Panc1 (cell line): Measurements from ENCODE around the gene DNAJC13. TPM values are rescaled to one million over a fixed set of nuclear protein-coding genes. Genes with fewer than 3 reads are reported as not detected.

Source experiments
- ATAC-seq: fragments of 200-7000 bp; cut with Tn5 transposase; 2 replicates; pipeline ENCODE4 v1.9.1; 2020; ENCODE audit warnings: mild to moderate bottlenecking, moderate library complexity
- BruUV-seq: library from RNA; stranded (reverse); fragments of 400-500 nt; replicated peaks from 2 replicates; lab custom pipeline; 2021; lab: Mats Ljungman, UMichigan
- CTCF ChIA-PET: fragments of 300-600 bp; sonication (Branson Sonifier 250); formaldehyde crosslinking; loops from one replicate; lab custom pipeline; 2022; ENCODE audit warnings: antibody characterized with exemption; lab: Charles Lee
- POLR2A ChIA-PET: fragments of 300-600 bp; sonication (Branson Sonifier 250); formaldehyde crosslinking; loops from one replicate; lab custom pipeline; 2022; ENCODE audit warnings: antibody characterized with exemption; lab: Charles Lee
- DNase-seq: peaks from one replicate; pipeline ENCODE4 v3.0.0-alpha.2; 2010; ENCODE audit warnings: low read depth, low spot score
- H3K27ac ChIP-seq: 2 replicates; pipeline ENCODE4 v1.5.1; 2011; ENCODE audit warnings: mild to moderate bottlenecking, low read length, inconsistent platforms
- H3K27me3 ChIP-seq: fragments of 200-500 bp; sonication (Bioruptor generic); 2 replicates; pipeline ENCODE4 v1.6.0; 2014; ENCODE audit warnings: low read length, inconsistent platforms; ENCODE audit not compliant: control insufficient read depth, insufficient read depth
- H3K36me3 ChIP-seq: fragments of 200-500 bp; sonication (Bioruptor generic); 2 replicates; pipeline ENCODE4 v1.5.1; 2014; ENCODE audit warnings: inconsistent platforms, mild to moderate bottlenecking, low read length, moderate library complexity; ENCODE audit not compliant: control insufficient read depth, insufficient read depth
- H3K4me1 ChIP-seq: 2 replicates; pipeline ENCODE4 v1.5.1; 2011; ENCODE audit warnings: inconsistent platforms, mild to moderate bottlenecking, low read length, moderate library complexity; ENCODE audit not compliant: control insufficient read depth, insufficient read depth
- H3K4me3 ChIP-seq, 2 experiments: 2 replicates each; pipeline ENCODE4 v1.5.1; 2011 to 2012; ENCODE audit warnings: low read depth in 2 of 2, low read length in 2 of 2, mild to moderate bottlenecking in 2 of 2, inconsistent platforms in 1 of 2, moderate library complexity in 1 of 2
- H3K9me3 ChIP-seq: fragments of 200-500 bp; sonication (Bioruptor generic); 2 replicates; pipeline ENCODE4 v1.5.1; 2014; ENCODE audit warnings: low read depth, mild to moderate bottlenecking, inconsistent platforms, low read length, moderate library complexity; ENCODE audit not compliant: control insufficient read depth, insufficient read depth
- CTCF ChIP-seq: fragments of 450-650 bp; IDR thresholded peaks from 2 replicates; pipeline ENCODE4 v1.5.1; 2017; ENCODE audit warnings: mild to moderate bottlenecking
- POLR2AphosphoS5 ChIP-seq: IDR thresholded peaks from 2 replicates; pipeline ENCODE4 v1.6.1; 2012; ENCODE audit warnings: mild to moderate bottlenecking, low read depth, low read length, moderate library complexity
- REST ChIP-seq, 2 experiments: IDR thresholded peaks; 2 replicates each; pipeline ENCODE4 v1.6.1; 2011 to 2012; ENCODE audit warnings: low read depth in 2 of 2, control low read depth in 1 of 2, low read length in 1 of 2, mild to moderate bottlenecking in 1 of 2, moderate library complexity in 1 of 2; ENCODE audit not compliant: insufficient read depth in 1 of 2
- SIN3A ChIP-seq: IDR thresholded peaks from 2 replicates; pipeline ENCODE4 v1.6.1; 2012; ENCODE audit warnings: low read depth, mild to moderate bottlenecking, low read length, moderate library complexity, borderline replicate concordance; ENCODE audit not compliant: insufficient read depth
- TCF7L2 ChIP-seq: IDR thresholded peaks from 2 replicates; pipeline ENCODE4 v1.6.1; 2011; ENCODE audit warnings: mild to moderate bottlenecking, low read depth, low read length, inconsistent platforms
- in situ Hi-C: cut with HindIII; loops from 2 replicates; pipeline ENCODE4 v1.10.0; 2016; ENCODE audit warnings: low sequenced_read_pairs, low pct_unique_long_range_greater_than_20kb
- intact Hi-C: fragments of 100-400 bp; cut with micrococcal nuclease; formaldehyde crosslinking; loops from one replicate; pipeline ENCODE4 v1.10.0; 2022; ENCODE audit not compliant: unreplicated experiment
- total RNA-seq: library from RNA; stranded (reverse); gene quantifications from one replicate; pipeline ENCODE4 v1.2.1, GENCODE V29; 2021; ENCODE audit not compliant: unreplicated experiment

DNAJC13 gene
- total RNA-seq, 1 experiment from 2014 or later = 54.2 TPM

- H3K27ac ChIP-seq = no peak overlapping the region
- DNase-seq = peak; percentile 42
- ChIA-PET CTCF (interaction anchor here (0.5 kb wide), 1 partner anchor 81 kb away, joined by 5 read pairs; no protein-coding TSS in a partner anchor), POLR2A (no interaction called here)
- in situ Hi-C loops (no loop called here), intact Hi-C loops (no loop called here)
- 0 out of 2 replicates have a peak, but pooled peaks cover 3% of the 10 kb centered on the region for H3K36me3 ChIP-seq
- no peaks in the 10 kb centered on the region for H3K27me3 ChIP-seq
- ATAC-seq = peak; percentile 58; the same call in 1 of the 2 replicates
- peaks cover 9% of the 10 kb centered on the region; the same call in 1 of the 2 replicates for H3K4me1 ChIP-seq
- BruUV-seq = no TSS peak
- H3K9me3 ChIP-seq = no peaks in the 10 kb centered on the region
- no peak for TF ChIP-seq CTCF
- TF ChIP-seq REST (IDR thresholded peaks at IDR 0.05; ENCODE audit: insufficient read depth in 1 of 2, low read depth in 2 of 2, low read length in 1 of 2) = no peak
- TF ChIP-seq POLR2AphosphoS5 = no peak
- TF ChIP-seq TCF7L2 = no peak
- no peak for TF ChIP-seq SIN3A
- no peak overlapping the region for H3K4me3 ChIP-seq
Observed at GRCh38 chr3:132432639-132433038, 15.3 kb downstream of the DNAJC13 start.

DNA sequence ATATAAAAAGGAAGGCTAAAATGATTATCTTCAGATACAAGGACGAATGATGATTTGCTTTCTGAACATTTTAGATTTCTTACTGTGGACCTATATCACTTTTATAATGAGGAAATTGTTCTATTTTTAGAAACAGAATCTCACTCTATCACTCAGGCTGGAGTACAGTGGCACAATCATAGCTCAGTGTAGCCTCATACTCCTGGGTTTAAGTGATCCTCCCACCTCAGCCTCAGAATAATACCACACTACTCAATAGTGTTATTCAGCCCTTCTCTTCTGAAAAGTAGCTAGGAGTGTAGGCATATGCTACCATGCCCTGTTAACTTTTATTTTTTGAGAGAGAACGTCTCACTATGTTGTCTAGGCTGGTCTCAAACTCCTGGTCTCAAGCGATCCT lies 15.8 kb downstream of the DNAJC13 start:
- ChIA-PET POLR2A (no interaction called here), CTCF (interaction anchor here (0.5 kb wide), 1 partner anchor 81 kb away, joined by 5 read pairs; no protein-coding TSS in a partner anchor)
- no peaks in the 10 kb centered on the region for H3K27me3 ChIP-seq
- intact Hi-C loops = no loop called here
- no TSS peak for BruUV-seq
- H3K4me3 ChIP-seq = no peak overlapping the region
- TF ChIP-seq CTCF = no peak
- no peak for TF ChIP-seq REST (IDR thresholded peaks at IDR 0.05; ENCODE audit: insufficient read depth in 1 of 2, low read depth in 2 of 2, low read length in 1 of 2)
- no peak for TF ChIP-seq TCF7L2
- no peak for TF ChIP-seq SIN3A
- no peak for TF ChIP-seq POLR2AphosphoS5
- 0 out of 2 replicates have a peak, but pooled peaks cover 3% of the 10 kb centered on the region for H3K36me3 ChIP-seq
- ATAC-seq = 0 out of 2 replicates have a peak, but pooled peaks have one; percentile 34
- in situ Hi-C loops = no loop called here
- H3K9me3 ChIP-seq = no peaks in the 10 kb centered on the region
- H3K27ac ChIP-seq = no peak overlapping the region
- peaks cover 9% of the 10 kb centered on the region; the same call in 1 of the 2 replicates for H3K4me1 ChIP-seq
- no peak for DNase-seq
